HCT116 (cell line): ENCODE measurements around the gene MGST2. TPM values are rescaled to one million over a fixed set of nuclear protein-coding genes. Genes with fewer than 3 reads are reported as not detected.

ENCODE experiments used
- ATAC-seq: fragments of 200-7000 bp; cut with Tn5 transposase; 2 replicates; pipeline ENCODE4 v1.9.1; 2020; ENCODE audit warnings: mild to moderate bottlenecking, moderate library complexity
- BruUV-seq: library from RNA; stranded (reverse); fragments of 400-500 nt; replicated peaks from 2 replicates; lab custom pipeline; 2021; lab: Mats Ljungman, UMichigan
- CTCF ChIA-PET: fragments of 300-600 bp; sonication (Branson Sonifier 250); formaldehyde crosslinking; loops from one replicate; lab custom pipeline; 2021; ENCODE audit warnings: antibody characterized with exemption; lab: Charles Lee
- POLR2A ChIA-PET: fragments of 300-600, 350-600 bp; sonication (Branson Sonifier 250); formaldehyde crosslinking; loops from one replicate; lab custom pipeline; 2021; ENCODE audit warnings: antibody characterized with exemption; lab: Charles Lee
- RAD21 ChIA-PET, 2 experiments: fragments of 300-600 bp; sonication (Branson Sonifier 250); formaldehyde crosslinking; loops; one replicate each; lab custom pipeline; 2023; ENCODE audit warnings: low total read pairs in 2 of 2; ENCODE audit not compliant: uncharacterized antibody in 2 of 2, unreplicated experiment in 2 of 2, low non-redundant PET in 1 of 2; lab: Charles Lee
- DNase-seq: peaks from one replicate; pipeline ENCODE4 v3.0.0-alpha.2; 2010; ENCODE audit warnings: low read depth, low spot score
- H2AFZ ChIP-seq: fragments of 200-600 bp; shearing (Covaris generic), sonication (generic); 2 replicates; pipeline ENCODE4 v1.6.1; 2017; ENCODE audit warnings: low read depth, mixed run types, mixed read lengths, antibody characterized with exemption, low read length; ENCODE audit not compliant: poor library complexity, severe bottlenecking
- H3K27ac ChIP-seq: 2 replicates; pipeline ENCODE4 v1.5.1; 2012; ENCODE audit warnings: low read depth, low read length
- H3K27me3 ChIP-seq: fragments of 200-600 bp; sonication (generic); 2 replicates; pipeline ENCODE4 v1.6.1; 2016; ENCODE audit warnings: mixed run types, low read length, mixed read lengths; ENCODE audit not compliant: insufficient read depth
- H3K36me3 ChIP-seq, 2 experiments: fragments of 200-500 bp in 1 of 2; fragments of 200-600 bp in 1 of 2; sonication (Bioruptor generic) in 1 of 2; sonication (generic) in 1 of 2; 2 replicates each; pipeline versions ENCODE4 v1.5.1 to v1.6.1; 2014 to 2016; ENCODE audit warnings: low read length in 2 of 2, inconsistent platforms in 1 of 2, mixed read lengths in 1 of 2, mixed run types in 1 of 2; ENCODE audit not compliant: insufficient read depth in 2 of 2, control insufficient read depth in 1 of 2
- H3K4me1 ChIP-seq, 2 experiments: fragments of 200-600 bp in 1 of 2; sonication (generic) in 1 of 2; 2 replicates each; pipeline versions ENCODE4 v1.5.1 to v1.6.1; 2012 to 2017; ENCODE audit warnings: low read length in 2 of 2, inconsistent platforms in 1 of 2, mild to moderate bottlenecking in 1 of 2, mixed read lengths in 1 of 2, mixed run types in 1 of 2, moderate library complexity in 1 of 2; ENCODE audit not compliant: insufficient read depth in 2 of 2, control insufficient read depth in 1 of 2
- H3K4me2 ChIP-seq: fragments of 200-600 bp; sonication (generic); 2 replicates; pipeline ENCODE4 v1.6.1; 2017; ENCODE audit warnings: mixed run types, low read length, mixed read lengths
- H3K4me3 ChIP-seq, 2 experiments: fragments of 200-600 bp in 1 of 2; sonication (generic) in 1 of 2; replicated peaks in 1 of 2; 2 replicates each; pipeline ENCODE4 v1.5.1; 2011 to 2016; ENCODE audit warnings: low read length in 2 of 2, control low read depth in 1 of 2, low read depth in 1 of 2, mild to moderate bottlenecking in 1 of 2, mixed read lengths in 1 of 2, mixed run types in 1 of 2
- H3K79me2 ChIP-seq: fragments of 200-600 bp; sonication (generic); 2 replicates; pipeline ENCODE4 v1.6.1; 2017; ENCODE audit warnings: mild to moderate bottlenecking, mixed run types, low read length, moderate library complexity, mixed read lengths; ENCODE audit not compliant: insufficient read depth
- H3K9ac ChIP-seq: fragments of 200-600 bp; sonication (generic); 2 replicates; pipeline ENCODE4 v1.6.1; 2016; ENCODE audit warnings: low read length, mixed read lengths
- H3K9me2 ChIP-seq: fragments of 200-600 bp; sonication (generic), shearing (Covaris generic); 2 replicates; pipeline ENCODE4 v1.6.1; 2017; ENCODE audit warnings: mixed run types, mild to moderate bottlenecking, moderate library complexity; ENCODE audit not compliant: insufficient read depth
- H3K9me3 ChIP-seq, 2 experiments: fragments of 200-500 bp in 1 of 2; fragments of 200-600 bp in 1 of 2; sonication (Bioruptor generic) in 1 of 2; sonication (generic) in 1 of 2; 2 replicates each; pipeline ENCODE4 v1.6.1; 2014 to 2017; ENCODE audit warnings: low read length in 2 of 2, mixed read lengths in 2 of 2, inconsistent platforms in 1 of 2, low read depth in 1 of 2, mild to moderate bottlenecking in 1 of 2, mixed run types in 1 of 2, moderate library complexity in 1 of 2; ENCODE audit not compliant: control insufficient read depth in 1 of 2, insufficient read depth in 1 of 2
- H4K20me1 ChIP-seq: fragments of 200-600 bp; sonication (generic), shearing (Covaris generic); 2 replicates; pipeline ENCODE4 v1.6.1; 2017; ENCODE audit warnings: mixed run types, mild to moderate bottlenecking, moderate library complexity; ENCODE audit not compliant: insufficient read depth
- CEBPB ChIP-seq: IDR thresholded peaks from 2 replicates; pipeline ENCODE4 v1.6.1; 2012; ENCODE audit warnings: low read depth
- CTCF ChIP-seq, 3 experiments: fragments of 200-600 bp in 1 of 3; sonication (generic) in 1 of 3; IDR thresholded peaks in 2 of 3; conservative IDR thresholded peaks in 1 of 3; 2 replicates each; pipeline ENCODE4 v1.5.1; 2012 to 2017; ENCODE audit warnings: low read depth in 2 of 3, low read length in 2 of 3, antibody characterized with exemption in 1 of 3, borderline replicate concordance in 1 of 3, control low read depth in 1 of 3, mild to moderate bottlenecking in 1 of 3, mixed read lengths in 1 of 3, mixed run types in 1 of 3, moderate library complexity in 1 of 3; ENCODE audit not compliant: insufficient read depth in 1 of 3
- EGR1 ChIP-seq: IDR thresholded peaks from 2 replicates; pipeline ENCODE4 v1.6.1; 2012; ENCODE audit warnings: low read depth
- ELF1 ChIP-seq: IDR thresholded peaks from 2 replicates; pipeline ENCODE4 v1.6.1; 2012; ENCODE audit warnings: low read depth, borderline replicate concordance
- FOSL1 ChIP-seq: IDR thresholded peaks from 2 replicates; pipeline ENCODE4 v1.6.1; 2012; ENCODE audit warnings: low read depth
- JUND ChIP-seq: IDR thresholded peaks from 2 replicates; pipeline ENCODE4 v1.6.1; 2012
- MAX ChIP-seq: IDR thresholded peaks from 2 replicates; pipeline ENCODE4 v1.6.1; 2012
- POLR2A ChIP-seq: IDR thresholded peaks from 2 replicates; pipeline ENCODE4 v1.7.0; 2011; ENCODE audit warnings: borderline replicate concordance; ENCODE audit not compliant: insufficient read depth, insufficient read length; ENCODE audit errors: extremely low read depth
- POLR2AphosphoS5 ChIP-seq: IDR thresholded peaks from 2 replicates; pipeline ENCODE4 v1.6.1; 2011; ENCODE audit warnings: mild to moderate bottlenecking, low read depth, low read length, moderate library complexity
- RAD21 ChIP-seq: IDR thresholded peaks from 2 replicates; pipeline ENCODE4 v1.6.1; 2012; ENCODE audit warnings: low read depth, mild to moderate bottlenecking
- SIN3A ChIP-seq: IDR thresholded peaks from 2 replicates; pipeline ENCODE4 v1.6.1; 2012; ENCODE audit warnings: low read depth
- SP1 ChIP-seq: IDR thresholded peaks from 2 replicates; pipeline ENCODE4 v1.6.1; 2012; ENCODE audit warnings: low read depth
- TCF7L2 ChIP-seq: IDR thresholded peaks from 2 replicates; pipeline ENCODE4 v1.7.0; 2011; ENCODE audit warnings: borderline replicate concordance, inconsistent platforms; ENCODE audit not compliant: insufficient read depth, insufficient read length; ENCODE audit errors: extremely low read depth
- YY1 ChIP-seq: IDR thresholded peaks from 2 replicates; pipeline ENCODE4 v1.6.1; 2011; ENCODE audit warnings: low read length, low read depth, moderate library complexity, mild to moderate bottlenecking; ENCODE audit not compliant: insufficient replicate concordance; ENCODE audit errors: extremely low read depth
- ZFX ChIP-seq: fragments of 450-650 bp; IDR thresholded peaks from 2 replicates; pipeline ENCODE4 v1.6.1; 2017
- intact Hi-C: fragments of 100-400 bp; cut with micrococcal nuclease; formaldehyde crosslinking; loops from 2 replicates; pipeline ENCODE4 v1.10.0; 2022
- total RNA-seq: library from RNA; stranded (reverse); gene quantifications from one replicate; pipeline ENCODE4 v1.2.1, GENCODE V29; 2021; ENCODE audit not compliant: unreplicated experiment
- TF ChIP-seq, protein P1 (sequence below): IDR thresholded peaks from 2 replicates; pipeline ENCODE4 v1.6.1; 2012
- TF ChIP-seq, protein P2 (sequence below): IDR thresholded peaks from 2 replicates; pipeline ENCODE4 v1.6.1; 2011; ENCODE audit warnings: mild to moderate bottlenecking, low read length, moderate library complexity; ENCODE audit not compliant: insufficient replicate concordance; ENCODE audit errors: extremely low read depth

Gene MGST2
- total RNA-seq, 1 experiment from 2014 or later: 24.3 TPM

DNA sequence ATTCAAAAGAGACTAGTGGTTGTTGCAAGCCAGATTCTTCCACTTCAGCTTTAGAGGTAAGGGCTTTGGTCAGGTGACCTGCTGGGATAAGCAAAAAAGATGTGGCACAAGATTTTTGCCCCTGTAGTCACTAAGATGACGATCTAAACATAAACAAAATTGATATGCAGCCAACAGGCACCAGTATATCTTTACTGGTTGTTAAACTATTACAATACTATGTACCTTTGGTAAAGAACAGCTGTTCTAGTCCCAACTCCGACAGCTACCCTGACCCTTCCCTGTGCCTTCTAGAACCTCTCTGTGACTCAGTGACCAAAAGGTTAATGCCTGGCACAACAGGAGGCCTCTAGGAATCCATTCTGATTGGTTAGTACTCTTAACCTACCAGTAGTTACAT lies 59.6 kb downstream of the MGST2 start:
- ChIA-PET POLR2A (no interaction called here), RAD21 (no interaction called here)
- Histone ChIP-seq H3K4me1 (no peaks in the 10 kb centered on the region), H3K9me2 (no peaks in the 10 kb centered on the region), H3K27ac (no peak overlapping the region), H3K79me2 (no peaks in the 10 kb centered on the region), H2AFZ (no peak overlapping the region), H4K20me1 (no peaks in the 10 kb centered on the region), H3K27me3 (no peaks in the 10 kb centered on the region)
- no peak for DNase-seq
- TF ChIP-seq EGR1 (no peak), TCF7L2 (no peak), POLR2AphosphoS5 (no peak), POLR2A (no peak)
- TF ChIP-seq, all 23 proteins: peak for 0
- intact Hi-C loops: no loop called here
- no peaks in the 10 kb centered on the region for H3K36me3 ChIP-seq
- H3K4me2 ChIP-seq: no peak overlapping the region
- H3K9me3 ChIP-seq: no peaks in the 10 kb centered on the region
- CTCF ChIA-PET: no interaction called here
- no peak for ATAC-seq
- no peak overlapping the region for H3K9ac ChIP-seq
- H3K4me3 ChIP-seq: no peak overlapping the region
- BruUV-seq: no TSS peak

- no TSS peak for BruUV-seq
- H3K4me1 ChIP-seq: no peaks in the 10 kb centered on the region
- DNase-seq (no peak), ATAC-seq (no peak)
- H3K9ac ChIP-seq: no peak overlapping the region
- H3K4me3 ChIP-seq: no peak overlapping the region
- no peaks in the 10 kb centered on the region for H3K27me3 ChIP-seq
- RAD21 ChIA-PET: no interaction called here
- POLR2A ChIA-PET: no interaction called here
- H3K79me2 ChIP-seq: no peaks in the 10 kb centered on the region
- TF ChIP-seq ZFX (no peak), JUND (no peak), FOSL1 (no peak), MAX (no peak), RAD21 (no peak), CEBPB (no peak), SP1 (no peak), POLR2AphosphoS5 (no peak), EGR1 (no peak), SIN3A (no peak), YY1 (no peak), POLR2A (no peak), CTCF (IDR thresholded peaks at IDR 0.05 in 2 of 3, conservative IDR thresholded peaks at IDR 0.05 in 1 of 3; ENCODE audit: borderline replicate concordance in 1 of 3, insufficient read depth in 1 of 3, low read depth in 2 of 3, low read length in 2 of 3) (no peak), TCF7L2 (no peak), ELF1 (no peak)
- TF ChIP-seq, protein P1, sequence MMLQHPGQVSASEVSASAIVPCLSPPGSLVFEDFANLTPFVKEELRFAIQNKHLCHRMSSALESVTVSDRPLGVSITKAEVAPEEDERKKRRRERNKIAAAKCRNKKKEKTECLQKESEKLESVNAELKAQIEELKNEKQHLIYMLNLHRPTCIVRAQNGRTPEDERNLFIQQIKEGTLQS: no peak
- TF ChIP-seq, protein P2, sequence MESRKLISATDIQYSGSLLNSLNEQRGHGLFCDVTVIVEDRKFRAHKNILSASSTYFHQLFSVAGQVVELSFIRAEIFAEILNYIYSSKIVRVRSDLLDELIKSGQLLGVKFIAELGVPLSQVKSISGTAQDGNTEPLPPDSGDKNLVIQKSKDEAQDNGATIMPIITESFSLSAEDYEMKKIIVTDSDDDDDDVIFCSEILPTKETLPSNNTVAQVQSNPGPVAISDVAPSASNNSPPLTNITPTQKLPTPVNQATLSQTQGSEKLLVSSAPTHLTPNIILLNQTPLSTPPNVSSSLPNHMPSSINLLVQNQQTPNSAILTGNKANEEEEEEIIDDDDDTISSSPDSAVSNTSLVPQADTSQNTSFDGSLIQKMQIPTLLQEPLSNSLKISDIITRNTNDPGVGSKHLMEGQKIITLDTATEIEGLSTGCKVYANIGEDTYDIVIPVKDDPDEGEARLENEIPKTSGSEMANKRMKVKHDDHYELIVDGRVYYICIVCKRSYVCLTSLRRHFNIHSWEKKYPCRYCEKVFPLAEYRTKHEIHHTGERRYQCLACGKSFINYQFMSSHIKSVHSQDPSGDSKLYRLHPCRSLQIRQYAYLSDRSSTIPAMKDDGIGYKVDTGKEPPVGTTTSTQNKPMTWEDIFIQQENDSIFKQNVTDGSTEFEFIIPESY: no peak
- CTCF ChIA-PET: no interaction called here
- H2AFZ ChIP-seq: no peak overlapping the region
- H4K20me1 ChIP-seq: no peaks in the 10 kb centered on the region
- H3K9me2 ChIP-seq: no peaks in the 10 kb centered on the region
- H3K36me3 ChIP-seq: no peaks in the 10 kb centered on the region
- intact Hi-C loops: no loop called here
- H3K4me2 ChIP-seq: no peak overlapping the region
- no peaks in the 10 kb centered on the region for H3K9me3 ChIP-seq
- H3K27ac ChIP-seq: no peak overlapping the region
These were observed 61.0 kb downstream of the MGST2 start for GRCh38 chr4:139726615-139727014.
